Endometrium (tissue), 2 donors: Measurements from ENCODE around the gene CEACAM7.

ENCODE experiments used
- FAIRE-seq: peaks from 2 replicates; lab custom pipeline; 2012; peaks lifted over from hg19 to GRCh38; lab: Jason Lieb, UNC
- donor health status: control.
- donor health status: control.

The CEACAM7 gene

DNA sequence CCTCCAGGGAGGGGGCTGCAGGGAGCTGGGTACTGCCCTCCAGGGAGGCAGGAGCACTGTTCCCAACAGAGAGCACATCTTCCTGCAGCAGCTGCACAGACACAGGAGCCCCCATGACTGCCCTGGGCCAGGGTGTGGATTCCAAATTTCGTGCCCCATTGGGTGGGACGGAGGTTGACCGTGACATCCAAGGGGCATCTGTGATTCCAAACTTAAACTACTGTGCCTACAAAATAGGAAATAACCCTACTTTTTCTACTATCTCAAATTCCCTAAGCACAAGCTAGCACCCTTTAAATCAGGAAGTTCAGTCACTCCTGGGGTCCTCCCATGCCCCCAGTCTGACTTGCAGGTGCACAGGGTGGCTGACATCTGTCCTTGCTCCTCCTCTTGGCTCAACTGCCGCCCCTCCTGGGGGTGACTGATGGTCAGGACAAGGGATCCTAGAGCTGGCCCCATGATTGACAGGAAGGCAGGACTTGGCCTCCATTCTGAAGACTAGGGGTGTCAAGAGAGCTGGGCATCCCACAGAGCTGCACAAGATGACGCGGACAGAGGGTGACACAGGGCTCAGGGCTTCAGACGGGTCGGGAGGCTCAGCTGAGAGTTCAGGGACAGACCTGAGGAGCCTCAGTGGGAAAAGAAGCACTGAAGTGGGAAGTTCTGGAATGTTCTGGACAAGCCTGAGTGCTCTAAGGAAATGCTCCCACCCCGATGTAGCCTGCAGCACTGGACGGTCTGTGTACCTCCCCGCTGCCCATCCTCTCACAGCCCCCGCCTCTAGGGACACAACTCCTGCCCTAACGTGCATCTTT, 12.5 kb upstream of the CEACAM7 start:
- FAIRE-seq, result no peak

DNA sequence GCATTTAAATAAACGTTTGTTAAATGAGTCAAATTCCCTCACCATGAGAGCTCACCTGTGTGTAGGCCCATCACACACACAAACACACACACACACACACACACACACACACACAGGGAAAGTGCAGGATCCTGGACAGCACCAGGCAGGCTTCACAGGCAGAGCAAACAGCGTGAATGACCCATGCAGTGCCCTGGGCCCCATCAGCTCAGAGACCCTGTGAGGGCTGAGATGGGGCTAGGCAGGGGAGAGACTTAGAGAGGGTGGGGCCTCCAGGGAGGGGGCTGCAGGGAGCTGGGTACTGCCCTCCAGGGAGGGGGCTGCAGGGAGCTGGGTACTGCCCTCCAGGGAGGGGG, 11.9 kb upstream of the CEACAM7 start:
- FAIRE-seq, result no peak

DNA sequence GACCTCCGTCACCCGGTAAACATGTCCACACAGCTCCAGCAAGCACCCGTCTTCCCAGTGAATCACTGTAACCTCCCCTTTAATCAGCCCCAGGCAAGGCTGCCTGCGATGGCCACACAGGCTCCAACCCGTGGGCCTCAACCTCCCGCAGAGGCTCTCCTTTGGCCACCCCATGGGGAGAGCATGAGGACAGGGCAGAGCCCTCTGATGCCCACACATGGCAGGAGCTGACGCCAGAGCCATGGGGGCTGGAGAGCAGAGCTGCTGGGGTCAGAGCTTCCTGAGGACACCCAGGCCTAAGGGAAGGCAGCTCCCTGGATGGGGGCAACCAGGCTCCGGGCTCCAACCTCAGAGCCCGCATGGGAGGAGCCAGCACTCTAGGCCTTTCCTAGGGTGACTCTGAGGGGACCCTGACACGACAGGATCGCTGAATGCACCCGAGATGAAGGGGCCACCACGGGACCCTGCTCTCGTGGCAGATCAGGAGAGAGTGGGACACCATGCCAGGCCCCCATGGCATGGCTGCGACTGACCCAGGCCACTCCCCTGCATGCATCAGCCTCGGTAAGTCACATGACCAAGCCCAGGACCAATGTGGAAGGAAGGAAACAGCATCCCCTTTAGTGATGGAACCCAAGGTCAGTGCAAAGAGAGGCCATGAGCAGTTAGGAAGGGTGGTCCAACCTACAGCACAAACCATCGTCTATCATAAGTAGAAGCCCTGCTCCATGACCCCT, 11.3 kb upstream of the CEACAM7 start:
- FAIRE-seq, result no peak

DNA sequence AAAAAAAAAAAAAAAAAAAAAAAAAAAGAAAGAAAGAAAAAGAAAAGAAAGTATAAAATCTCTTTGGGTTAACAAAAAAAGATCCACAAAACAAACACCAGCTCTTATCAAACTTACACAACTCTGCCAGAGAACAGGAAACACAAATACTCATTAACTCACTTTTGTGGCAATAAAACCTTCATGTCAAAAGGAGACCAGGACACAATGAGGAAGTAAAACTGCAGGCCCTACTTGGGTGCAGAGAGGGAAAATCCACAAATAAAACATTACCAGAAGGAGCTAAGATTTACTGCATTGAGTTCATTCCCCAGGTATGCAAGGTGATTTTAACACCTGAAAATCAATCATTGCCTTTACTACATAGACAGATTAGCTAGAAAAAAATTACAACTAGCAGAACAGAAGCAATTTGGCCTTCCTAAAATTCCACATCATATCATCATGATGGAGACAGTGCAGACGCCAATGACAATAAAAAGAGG, 10.7 kb upstream of the CEACAM7 start:
- no peak for FAIRE-seq

DNA sequence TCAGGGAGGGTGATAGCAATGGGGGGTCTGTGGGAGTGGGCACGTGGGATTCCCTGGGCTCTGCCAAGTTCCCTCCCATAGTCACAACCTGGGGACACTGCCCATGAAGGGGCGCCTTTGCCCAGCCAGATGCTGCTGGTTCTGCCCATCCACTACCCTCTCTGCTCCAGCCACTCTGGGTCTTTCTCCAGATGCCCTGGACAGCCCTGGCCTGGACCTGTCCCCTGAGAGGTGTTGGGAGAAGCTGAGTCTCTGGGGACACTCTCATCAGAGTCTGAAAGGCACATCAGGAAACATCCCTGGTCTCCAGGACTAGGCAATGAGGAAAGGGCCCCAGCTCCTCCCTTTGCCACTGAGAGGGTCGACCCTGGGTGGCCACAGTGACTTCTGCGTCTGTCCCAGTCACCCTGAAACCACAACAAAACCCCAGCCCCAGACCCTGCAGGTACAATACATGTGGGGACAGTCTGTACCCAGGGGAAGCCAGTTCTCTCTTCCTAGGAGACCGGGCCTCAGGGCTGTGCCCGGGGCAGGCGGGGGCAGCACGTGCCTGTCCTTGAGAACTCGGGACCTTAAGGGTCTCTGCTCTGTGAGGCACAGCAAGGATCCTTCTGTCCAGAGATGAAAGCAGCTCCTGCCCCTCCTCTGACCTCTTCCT, 9.3 kb upstream of the CEACAM7 start:
- FAIRE-seq, result no peak

DNA sequence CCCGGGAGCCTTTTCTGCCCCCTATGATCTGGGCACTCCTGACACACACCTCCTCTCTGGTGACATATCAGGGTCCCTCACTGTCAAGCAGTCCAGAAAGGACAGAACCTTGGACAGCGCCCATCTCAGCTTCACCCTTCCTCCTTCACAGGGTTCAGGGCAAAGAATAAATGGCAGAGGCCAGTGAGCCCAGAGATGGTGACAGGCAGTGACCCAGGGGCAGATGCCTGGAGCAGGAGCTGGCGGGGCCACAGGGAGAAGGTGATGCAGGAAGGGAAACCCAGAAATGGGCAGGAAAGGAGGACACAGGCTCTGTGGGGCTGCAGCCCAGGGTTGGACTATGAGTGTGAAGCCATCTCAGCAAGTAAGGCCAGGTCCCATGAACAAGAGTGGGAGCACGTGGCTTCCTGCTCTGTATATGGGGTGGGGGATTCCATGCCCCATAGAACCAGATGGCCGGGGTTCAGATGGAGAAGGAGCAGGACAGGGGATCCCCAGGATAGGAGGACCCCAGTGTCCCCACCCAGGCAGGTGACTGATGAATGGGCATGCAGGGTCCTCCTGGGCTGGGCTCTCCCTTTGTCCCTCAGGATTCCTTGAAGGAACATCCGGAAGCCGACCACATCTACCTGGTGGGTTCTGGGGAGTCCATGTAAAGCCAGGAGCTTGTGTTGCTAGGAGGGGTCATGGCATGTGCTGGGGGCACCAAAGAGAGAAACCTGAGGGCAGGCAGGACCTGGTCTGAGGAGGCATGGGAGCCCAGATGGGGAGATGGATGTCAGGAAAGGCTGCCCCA, 8.5 kb upstream of the CEACAM7 start:
- FAIRE-seq, result no peak

DNA sequence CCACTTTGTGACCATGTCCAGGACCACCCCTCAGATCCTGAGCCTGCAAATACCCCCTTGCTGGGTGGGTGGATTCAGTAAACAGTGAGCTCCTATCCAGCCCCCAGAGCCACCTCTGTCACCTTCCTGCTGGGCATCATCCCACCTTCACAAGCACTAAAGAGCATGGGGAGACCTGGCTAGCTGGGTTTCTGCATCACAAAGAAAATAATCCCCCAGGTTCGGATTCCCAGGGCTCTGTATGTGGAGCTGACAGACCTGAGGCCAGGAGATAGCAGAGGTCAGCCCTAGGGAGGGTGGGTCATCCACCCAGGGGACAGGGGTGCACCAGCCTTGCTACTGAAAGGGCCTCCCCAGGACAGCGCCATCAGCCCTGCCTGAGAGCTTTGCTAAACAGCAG, 7.7 kb upstream of the CEACAM7 start:
- FAIRE-seq, result no peak

DNA sequence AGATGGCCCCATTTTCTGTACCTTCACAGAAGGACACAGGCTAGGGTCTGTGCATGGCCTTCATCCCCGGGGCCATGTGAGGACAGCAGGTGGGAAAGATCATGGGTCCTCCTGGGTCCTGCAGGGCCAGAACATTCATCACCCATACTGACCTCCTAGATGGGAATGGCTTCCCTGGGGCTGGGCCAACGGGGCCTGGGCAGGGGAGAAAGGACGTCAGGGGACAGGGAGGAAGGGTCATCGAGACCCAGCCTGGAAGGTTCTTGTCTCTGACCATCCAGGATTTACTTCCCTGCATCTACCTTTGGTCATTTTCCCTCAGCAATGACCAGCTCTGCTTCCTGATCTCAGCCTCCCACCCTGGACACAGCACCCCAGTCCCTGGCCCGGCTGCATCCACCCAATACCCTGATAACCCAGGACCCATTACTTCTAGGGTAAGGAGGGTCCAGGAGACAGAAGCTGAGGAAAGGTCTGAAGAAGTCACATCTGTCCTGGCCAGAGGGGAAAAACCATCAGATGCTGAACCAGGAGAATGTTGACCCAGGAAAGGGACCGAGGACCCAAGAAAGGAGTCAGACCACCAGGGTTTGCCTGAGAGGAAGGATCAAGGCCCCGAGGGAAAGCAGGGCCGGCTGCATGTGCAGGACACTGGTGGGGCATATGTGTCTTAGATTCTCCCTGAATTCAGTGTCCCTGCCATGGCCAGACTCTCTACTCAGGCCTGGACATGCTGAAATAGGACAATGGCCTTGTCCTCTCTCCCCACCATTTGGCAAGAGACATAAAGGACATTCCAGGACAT, 7.0 kb upstream of the CEACAM7 start:
- no peak for FAIRE-seq

DNA sequence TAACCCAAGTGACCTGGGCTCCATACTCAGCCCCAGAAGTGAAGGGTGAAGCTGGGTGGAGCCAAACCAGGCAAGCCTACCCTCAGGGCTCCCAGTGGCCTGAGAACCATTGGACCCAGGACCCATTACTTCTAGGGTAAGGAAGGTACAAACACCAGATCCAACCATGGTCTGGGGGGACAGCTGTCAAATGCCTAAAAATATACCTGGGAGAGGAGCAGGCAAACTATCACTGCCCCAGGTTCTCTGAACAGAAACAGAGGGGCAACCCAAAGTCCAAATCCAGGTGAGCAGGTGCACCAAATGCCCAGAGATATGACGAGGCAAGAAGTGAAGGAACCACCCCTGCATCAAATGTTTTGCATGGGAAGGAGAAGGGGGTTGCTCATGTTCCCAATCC, 6.1 kb upstream of the CEACAM7 start:
- FAIRE-seq, result no peak

DNA sequence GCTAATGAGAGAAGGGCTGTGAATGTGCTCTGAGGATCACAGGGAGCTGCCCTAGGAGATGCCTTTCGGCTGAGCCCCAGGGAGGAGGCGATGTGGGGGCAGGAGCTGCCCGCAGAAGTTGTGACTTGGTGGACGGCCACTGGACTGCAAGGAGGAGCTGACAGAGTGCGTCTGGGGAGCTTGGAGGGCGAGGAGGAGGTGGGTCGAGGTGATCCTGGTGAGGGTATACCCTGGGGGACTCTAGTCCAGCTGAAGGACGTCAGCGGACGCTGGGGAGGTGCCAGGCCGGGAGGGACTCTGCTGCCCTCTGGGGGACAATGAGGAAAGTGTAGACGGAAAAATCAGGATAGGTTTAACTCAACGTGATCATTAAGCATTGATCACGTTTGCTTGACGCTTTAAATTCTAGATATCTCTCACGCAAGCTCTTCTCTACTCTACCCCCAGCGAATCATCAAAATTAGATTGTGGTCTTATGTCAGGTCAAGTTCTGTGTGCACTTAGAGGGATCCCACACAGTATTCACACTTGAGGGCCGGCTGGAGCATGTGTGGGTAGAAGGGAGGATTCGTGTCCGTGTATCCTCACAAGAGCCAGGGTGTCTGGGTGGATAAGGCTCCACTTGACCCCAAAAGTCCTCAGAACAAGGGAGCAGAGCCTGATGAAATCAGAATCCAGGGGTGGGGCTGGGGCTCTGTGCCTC, 3.3 kb upstream of the CEACAM7 start:
- FAIRE-seq, result no peak

DNA sequence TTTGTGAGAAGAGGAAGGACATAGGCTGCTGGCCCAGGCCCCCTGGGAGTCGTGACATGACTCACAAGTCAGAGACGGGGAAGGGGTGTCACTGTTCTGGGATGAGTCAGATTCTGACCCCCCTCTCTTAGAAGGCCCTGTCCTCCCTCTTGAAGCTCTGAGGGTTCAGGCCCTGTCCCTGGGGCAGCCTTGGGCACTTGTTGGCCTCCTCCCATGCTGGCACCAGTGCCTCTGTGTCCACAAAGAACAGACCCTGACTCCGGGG, 2.7 kb upstream of the CEACAM7 start:
- FAIRE-seq, result no peak

DNA sequence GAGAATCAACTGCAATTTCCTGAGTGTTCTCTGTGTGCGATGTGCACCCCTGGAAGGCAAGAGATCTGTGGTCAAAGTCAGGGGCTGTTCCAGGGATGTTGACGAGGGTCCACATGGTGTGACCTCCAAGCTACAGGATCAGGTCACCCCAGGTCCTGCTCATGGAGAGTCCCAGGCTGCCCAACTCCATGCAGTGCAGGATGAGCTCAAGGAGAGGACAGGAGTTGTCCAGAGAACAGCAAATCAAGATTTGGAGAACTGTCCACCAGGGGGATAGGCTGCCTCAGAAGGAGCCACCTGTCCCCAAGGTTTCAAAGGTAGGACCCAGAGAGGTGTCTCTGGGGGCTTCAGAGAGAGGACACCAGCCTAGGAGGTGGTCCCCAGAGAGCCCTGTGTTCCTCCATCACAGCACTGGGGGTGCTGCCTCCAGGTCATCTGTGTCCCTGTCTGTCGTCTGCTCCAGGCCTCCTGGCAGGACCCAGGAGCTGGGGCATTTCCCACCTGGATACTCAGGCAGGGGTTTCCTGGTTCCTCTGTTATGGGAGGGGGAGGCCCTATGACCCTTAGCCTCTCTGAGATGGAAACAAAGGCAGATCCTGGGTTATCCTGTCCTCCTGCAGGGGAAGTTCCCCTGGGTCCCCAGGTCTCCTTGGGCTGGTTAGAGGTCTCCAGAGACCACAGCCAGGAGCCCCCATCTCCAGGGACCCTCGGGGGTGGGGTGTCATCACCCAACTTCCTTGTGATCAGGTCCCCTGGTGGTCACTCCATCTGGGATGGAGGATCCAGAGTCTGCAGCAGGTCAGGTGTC, 2.1 kb upstream of the CEACAM7 start:
- FAIRE-seq, result no peak

DNA sequence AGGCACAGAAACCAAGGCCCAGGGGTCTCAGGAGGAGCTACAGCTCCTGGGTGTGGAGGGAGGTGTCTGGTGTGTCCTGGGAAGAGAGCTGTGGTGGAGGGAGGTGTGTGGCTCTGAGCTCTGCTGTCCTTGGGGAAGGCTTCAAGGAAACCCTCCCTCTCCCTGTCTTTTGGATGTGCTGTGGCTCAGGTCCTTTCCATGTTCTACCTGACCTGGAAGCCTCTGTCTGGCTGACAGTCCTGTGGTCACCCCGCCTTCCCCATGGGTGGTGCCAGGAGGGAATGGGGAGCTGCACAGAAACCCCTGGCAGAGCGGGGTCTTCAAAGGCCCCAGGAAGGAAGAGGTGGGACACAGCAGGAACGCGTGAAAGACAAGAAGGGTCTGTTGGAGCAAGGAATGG, 617 bp upstream of the CEACAM7 start:
- FAIRE-seq, result no peak

DNA sequence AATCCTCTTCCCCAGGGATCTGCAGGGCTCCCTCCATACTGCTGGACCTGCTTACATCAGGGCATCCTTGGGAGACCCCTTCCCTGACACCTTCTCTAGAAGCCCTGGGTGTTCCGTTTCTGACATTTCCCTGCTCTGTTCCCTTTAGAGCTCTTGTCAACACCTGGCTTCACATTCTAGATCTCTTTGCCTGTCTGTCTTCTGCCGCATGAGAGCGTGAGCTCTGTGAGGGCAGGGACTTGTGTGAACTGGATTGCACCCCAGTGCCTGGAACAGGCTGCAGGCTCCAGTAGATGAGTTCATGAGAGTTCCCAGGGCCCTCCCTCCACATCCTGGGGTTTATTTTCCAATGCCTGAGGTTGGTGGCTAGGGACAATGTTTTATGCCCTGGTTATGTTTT, 651 bp downstream of the CEACAM7 start:
- FAIRE-seq, result no peak

DNA sequence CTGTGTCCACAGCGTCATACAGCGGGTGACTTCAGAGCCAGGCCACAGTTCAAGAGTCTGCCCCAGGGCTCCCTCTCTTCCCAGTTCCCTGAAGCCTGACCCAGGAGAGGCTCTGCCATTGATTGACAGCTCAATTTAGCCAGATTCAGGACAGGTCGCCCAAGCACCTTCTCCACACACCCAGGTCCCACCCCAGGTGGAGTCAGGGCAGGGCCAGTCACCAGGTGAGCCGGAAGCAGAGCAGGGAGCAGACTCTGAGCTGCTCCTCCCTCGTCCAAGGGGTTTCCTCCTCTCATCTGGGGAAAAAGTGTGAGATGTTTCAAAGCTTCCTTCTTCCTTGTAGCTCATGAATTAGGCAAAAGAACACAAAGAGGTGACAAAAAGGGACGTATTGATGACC, 5.6 kb downstream of the CEACAM7 start:
- FAIRE-seq, result no peak

DNA sequence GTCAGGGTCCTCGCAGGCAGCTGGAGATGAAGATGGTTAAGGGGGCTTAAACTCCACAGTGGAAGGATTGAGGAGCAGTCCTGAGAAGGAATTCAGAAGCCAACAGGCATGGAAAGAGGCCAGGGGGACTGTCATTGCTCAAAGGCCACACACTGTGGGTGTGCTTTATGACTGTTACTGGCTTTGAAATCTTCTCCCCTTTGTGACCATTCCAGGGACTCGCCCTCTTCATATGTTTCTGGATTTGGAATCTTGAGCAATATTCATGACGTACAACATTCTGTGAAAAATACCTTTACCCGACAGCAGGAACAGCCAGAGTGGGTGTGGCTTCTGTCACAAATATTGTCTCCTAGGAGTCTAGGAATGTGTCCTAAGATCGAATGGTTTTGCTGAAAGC, 16.6 kb downstream of the CEACAM7 start:
- FAIRE-seq, result no peak

DNA sequence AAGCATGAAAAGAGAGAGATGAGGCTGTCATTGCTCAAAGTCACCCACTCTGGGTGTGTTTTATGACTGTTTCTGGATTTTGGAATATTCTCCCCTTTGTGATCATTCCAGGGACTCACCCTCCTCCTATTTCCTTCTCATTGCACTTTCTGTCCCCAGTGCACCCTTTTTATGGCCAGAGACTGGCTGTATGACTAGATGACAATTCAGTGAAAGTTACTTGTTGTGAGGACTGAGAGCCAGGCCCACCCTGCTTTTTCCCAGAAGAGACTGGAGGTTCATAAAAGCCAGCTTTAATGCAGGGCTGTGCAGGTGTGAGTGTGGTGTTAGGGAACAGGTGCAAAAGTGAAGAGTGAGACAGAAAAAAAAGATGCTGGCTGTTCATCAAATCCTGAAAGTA, 17.3 kb downstream of the CEACAM7 start:
- FAIRE-seq, result no peak

DNA sequence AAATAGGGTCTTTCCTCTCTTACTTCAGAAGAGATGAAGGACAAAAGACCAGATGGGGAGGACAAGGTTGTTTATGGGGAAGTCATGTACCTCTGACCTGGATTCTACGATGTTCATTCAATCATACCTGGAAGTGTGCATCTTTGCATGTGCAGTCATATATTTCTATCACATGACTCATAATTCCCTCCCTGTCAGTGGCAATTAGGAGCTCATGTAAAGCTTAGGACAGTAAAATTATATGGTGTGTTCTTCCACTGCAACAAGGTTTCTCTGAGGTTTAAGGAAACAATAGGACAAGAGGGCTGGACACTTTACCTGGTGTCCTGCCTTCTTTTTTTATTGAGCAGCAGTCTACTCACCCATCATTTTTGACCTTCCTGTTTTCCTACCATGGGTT, 19.8 kb downstream of the CEACAM7 start:
- FAIRE-seq, result no peak

DNA sequence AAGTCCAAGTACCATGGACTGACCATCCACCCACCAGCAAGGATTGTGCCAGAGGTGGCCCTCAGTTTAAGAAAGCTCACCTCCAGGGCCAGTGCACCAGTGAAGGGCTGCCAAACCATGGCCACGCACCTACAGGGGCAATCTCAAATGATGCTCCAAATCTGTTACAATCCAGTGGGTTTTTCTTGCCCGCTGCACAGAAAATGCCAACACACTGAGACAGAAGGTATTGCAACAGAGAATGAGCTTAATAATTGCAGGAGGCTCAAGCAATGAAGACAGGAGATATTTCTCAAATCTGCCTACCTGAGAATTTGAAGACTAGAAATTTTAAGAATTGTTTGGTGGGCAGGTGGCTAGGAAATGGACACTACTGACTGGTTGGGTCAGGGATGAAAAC, 22.0 kb downstream of the CEACAM7 start:
- no peak for FAIRE-seq

DNA sequence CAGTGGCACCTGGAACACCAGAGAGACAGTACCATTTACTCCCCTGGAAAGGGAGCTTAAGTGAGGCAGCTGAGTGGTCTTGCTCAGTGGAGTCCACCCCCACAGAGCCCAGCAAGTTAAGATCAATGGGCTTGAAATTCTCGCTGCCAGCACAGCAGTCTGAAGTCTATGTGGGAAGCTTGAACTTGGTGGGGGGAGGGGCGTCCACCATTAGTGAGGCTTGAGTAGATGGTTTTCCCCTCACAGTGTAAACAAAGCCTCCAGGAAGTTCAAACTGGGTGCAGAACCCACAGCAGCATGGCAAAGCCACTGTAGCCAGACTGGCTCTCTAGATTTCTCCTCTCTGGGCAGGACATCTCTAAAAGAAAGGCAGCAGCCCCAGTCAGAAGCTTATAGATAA, 30.9 kb downstream of the CEACAM7 start:
- FAIRE-seq, result no peak
